GM12891 (cell line): Measurements from ENCODE around the gene SPOCK1.

Experiments used
- POLR2A ChIP-seq: IDR thresholded peaks from 2 replicates; pipeline ENCODE4 v1.6.1; 2011; ENCODE audit warnings: low read depth, low read length, control low read depth
- POLR2AphosphoS5 ChIP-seq: IDR thresholded peaks from 2 replicates; pipeline ENCODE4 v1.6.1; 2011; ENCODE audit warnings: low read depth, low read length, control low read depth

- no peak for TF ChIP-seq POLR2AphosphoS5
- TF ChIP-seq POLR2A = no peak
Measured at GRCh38 chr5:137148655-137149054, 350.5 kb downstream of the SPOCK1 start.
